Measurements from ENCODE around the gene CC2D2B. TPM values are rescaled to one million over a fixed set of nuclear protein-coding genes. Genes with fewer than 3 reads are reported as not detected.

The CC2D2B gene
- total RNA-seq, 1 experiment from 2014 or later = not detected

DNA sequence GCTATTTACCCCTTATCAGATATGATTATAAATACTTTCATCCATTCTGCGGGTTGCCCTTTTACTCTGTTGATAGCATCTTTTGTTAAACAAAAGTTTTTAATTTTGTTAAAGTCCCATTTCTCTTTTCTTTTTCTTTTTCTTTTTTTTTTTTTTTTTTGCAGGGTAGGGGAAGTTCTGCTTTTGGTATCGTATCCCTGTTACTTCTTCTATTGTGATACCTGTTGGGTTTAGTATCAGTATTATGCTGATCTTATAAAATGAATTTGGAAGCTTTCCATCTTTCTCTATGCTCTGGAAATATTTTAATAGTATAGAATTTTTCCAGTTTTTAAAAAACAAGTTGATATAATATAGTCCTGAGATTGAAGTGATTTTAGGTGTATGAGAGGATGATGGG is 141.6 kb downstream of the CC2D2B start:
- Mint-ChIP-seq H3K4me1 (ENCODE audit: low read depth, unreplicated experiment) (no peaks in the 10 kb centered on the region), H3K27me3 (ENCODE audit: unreplicated experiment) (no peaks in the 10 kb centered on the region), H3K9me3 (ENCODE audit: low read depth, unreplicated experiment) (no peaks in the 10 kb centered on the region), H3K36me3 (ENCODE audit: insufficient read depth, unreplicated experiment) (peaks cover under 1% of the 10 kb centered on the region), H3K4me3 (ENCODE audit: low read depth, unreplicated experiment) (no peak overlapping the region), H3K27ac (ENCODE audit: unreplicated experiment) (no peak overlapping the region)
- TF ChIP-seq, protein P1, sequence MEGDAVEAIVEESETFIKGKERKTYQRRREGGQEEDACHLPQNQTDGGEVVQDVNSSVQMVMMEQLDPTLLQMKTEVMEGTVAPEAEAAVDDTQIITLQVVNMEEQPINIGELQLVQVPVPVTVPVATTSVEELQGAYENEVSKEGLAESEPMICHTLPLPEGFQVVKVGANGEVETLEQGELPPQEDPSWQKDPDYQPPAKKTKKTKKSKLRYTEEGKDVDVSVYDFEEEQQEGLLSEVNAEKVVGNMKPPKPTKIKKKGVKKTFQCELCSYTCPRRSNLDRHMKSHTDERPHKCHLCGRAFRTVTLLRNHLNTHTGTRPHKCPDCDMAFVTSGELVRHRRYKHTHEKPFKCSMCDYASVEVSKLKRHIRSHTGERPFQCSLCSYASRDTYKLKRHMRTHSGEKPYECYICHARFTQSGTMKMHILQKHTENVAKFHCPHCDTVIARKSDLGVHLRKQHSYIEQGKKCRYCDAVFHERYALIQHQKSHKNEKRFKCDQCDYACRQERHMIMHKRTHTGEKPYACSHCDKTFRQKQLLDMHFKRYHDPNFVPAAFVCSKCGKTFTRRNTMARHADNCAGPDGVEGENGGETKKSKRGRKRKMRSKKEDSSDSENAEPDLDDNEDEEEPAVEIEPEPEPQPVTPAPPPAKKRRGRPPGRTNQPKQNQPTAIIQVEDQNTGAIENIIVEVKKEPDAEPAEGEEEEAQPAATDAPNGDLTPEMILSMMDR (IDR thresholded peaks at IDR 0.05; ENCODE audit: unreplicated experiment) = no peak
- intact Hi-C loops (cut with micrococcal nuclease; ENCODE audit: unreplicated experiment) = no loop called here
- no TSS peak for BruUV-seq (replicated peaks)
- DNase-seq = no peak
- CTCF ChIA-PET = no interaction called here

DNA sequence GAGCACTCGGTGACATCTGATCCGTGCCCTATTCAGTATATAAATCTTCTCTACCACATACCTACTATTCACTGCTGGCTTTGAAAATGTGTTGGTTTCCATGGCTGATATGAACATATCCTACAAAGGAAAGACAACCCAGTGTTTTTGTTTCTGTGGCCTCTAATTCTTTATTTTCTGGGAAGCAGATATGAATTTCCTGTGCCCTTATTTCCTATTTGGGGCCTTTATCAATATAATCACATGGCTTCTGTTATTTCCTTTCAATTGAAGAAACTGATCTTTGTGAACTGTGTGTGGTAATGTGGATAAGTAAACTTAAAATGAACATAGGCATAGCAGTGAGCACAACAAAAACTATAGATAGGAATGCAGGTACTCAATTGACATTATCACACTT is 146.2 kb downstream of the CC2D2B start:
- TF ChIP-seq, protein P1 (IDR thresholded peaks at IDR 0.05; ENCODE audit: unreplicated experiment) = no peak
- no peaks in the 10 kb centered on the region for H3K9me3 Mint-ChIP-seq (ENCODE audit: low read depth, unreplicated experiment)
- H3K27me3 Mint-ChIP-seq (ENCODE audit: unreplicated experiment) = no peaks in the 10 kb centered on the region
- CTCF ChIA-PET = no interaction called here
- H3K36me3 Mint-ChIP-seq (ENCODE audit: insufficient read depth, unreplicated experiment) = no peaks in the 10 kb centered on the region
- no peak overlapping the region for H3K27ac Mint-ChIP-seq (ENCODE audit: unreplicated experiment)
- no TSS peak for BruUV-seq (replicated peaks)
- H3K4me1 Mint-ChIP-seq (ENCODE audit: low read depth, unreplicated experiment) = no peaks in the 10 kb centered on the region
- no peak for DNase-seq
- H3K4me3 Mint-ChIP-seq (ENCODE audit: low read depth, unreplicated experiment) = no peak overlapping the region
- intact Hi-C loops (cut with micrococcal nuclease; ENCODE audit: unreplicated experiment) = no loop called here

DNA sequence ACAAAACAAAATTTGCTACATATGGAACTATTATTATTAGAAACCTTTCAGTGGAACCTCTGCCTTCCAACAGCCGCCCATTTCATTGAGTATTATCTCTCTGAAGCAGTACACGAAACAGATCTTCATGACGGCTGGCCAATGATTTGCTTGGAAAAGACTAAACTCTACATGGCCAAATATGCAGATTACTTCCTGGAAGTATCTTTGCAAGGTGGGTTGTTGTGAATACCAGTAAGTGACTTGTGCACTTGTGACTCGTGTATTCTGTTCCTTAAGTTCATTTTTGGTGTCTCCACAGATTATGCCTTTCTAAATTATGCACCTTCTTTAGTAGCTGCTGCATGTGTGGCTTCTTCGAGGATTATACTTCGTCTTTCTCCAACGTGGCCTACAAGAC is 149.0 kb downstream of the CC2D2B start:
- BruUV-seq (replicated peaks) = no TSS peak
- H3K4me3 Mint-ChIP-seq (ENCODE audit: low read depth, unreplicated experiment) = no peak overlapping the region
- no peaks in the 10 kb centered on the region for H3K9me3 Mint-ChIP-seq (ENCODE audit: low read depth, unreplicated experiment)
- H3K27me3 Mint-ChIP-seq (ENCODE audit: unreplicated experiment) = no peaks in the 10 kb centered on the region
- DNase-seq = no peak
- intact Hi-C loops (cut with micrococcal nuclease; ENCODE audit: unreplicated experiment) = no loop called here
- TF ChIP-seq, protein P1 (IDR thresholded peaks at IDR 0.05; ENCODE audit: unreplicated experiment) = no peak
- H3K27ac Mint-ChIP-seq (ENCODE audit: unreplicated experiment) = no peak overlapping the region
- peaks cover 4% of the 10 kb centered on the region for H3K36me3 Mint-ChIP-seq (ENCODE audit: insufficient read depth, unreplicated experiment)
- H3K4me1 Mint-ChIP-seq (ENCODE audit: low read depth, unreplicated experiment) = no peaks in the 10 kb centered on the region
- CTCF ChIA-PET = no interaction called here

DNA sequence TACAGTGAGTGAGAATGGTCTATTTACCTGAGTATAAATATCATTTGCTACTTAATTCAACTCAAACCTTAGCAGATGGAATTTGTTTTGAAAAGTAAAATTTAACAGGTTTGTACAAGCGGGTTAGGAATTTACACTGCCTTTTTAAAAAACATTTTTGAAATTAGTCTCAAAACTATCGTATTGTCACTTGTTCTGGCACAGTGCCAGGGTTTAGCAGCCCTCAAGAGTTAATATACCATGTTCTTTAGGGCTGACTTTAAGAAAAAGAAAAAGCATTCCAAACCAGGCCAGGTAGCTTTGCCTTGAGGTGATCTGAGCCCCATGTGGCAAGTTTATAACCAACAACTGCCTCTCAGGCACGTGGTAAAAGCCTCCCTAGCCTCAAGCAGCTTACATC is 153.5 kb downstream of the CC2D2B start:
- TF ChIP-seq, protein P1 (IDR thresholded peaks at IDR 0.05; ENCODE audit: unreplicated experiment) = no peak
- intact Hi-C loops (cut with micrococcal nuclease; ENCODE audit: unreplicated experiment) = no loop called here
- no peak for DNase-seq
- no peaks in the 10 kb centered on the region for H3K9me3 Mint-ChIP-seq (ENCODE audit: low read depth, unreplicated experiment)
- H3K4me1 Mint-ChIP-seq (ENCODE audit: low read depth, unreplicated experiment) = no peaks in the 10 kb centered on the region
- no peak overlapping the region for H3K4me3 Mint-ChIP-seq (ENCODE audit: low read depth, unreplicated experiment)
- no TSS peak for BruUV-seq (replicated peaks)
- no peaks in the 10 kb centered on the region for H3K27me3 Mint-ChIP-seq (ENCODE audit: unreplicated experiment)
- CTCF ChIA-PET = no interaction called here
- peaks cover 8% of the 10 kb centered on the region for H3K36me3 Mint-ChIP-seq (ENCODE audit: insufficient read depth, unreplicated experiment)
- H3K27ac Mint-ChIP-seq (ENCODE audit: unreplicated experiment) = no peak overlapping the region

DNA sequence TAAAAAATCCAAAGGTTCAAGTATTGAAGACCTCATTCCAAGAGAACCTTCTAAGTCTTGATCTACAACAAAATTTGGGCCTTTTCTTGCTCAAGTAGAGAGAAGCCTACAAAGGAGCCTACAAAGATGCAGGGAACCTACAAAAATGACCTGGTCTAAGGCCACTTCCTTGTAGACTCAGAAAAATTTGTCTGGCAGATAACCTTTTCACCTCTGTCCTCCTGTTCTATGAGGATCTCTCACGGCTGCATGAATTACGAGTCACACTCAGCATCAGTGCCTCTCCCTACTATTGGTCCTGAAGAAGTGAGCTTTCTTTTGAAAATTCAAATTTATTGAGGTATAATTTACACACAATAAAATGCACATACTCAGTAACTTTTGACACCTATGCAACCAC is 164.9 kb downstream of the CC2D2B start:
- H3K27me3 Mint-ChIP-seq (ENCODE audit: unreplicated experiment) = no peaks in the 10 kb centered on the region
- H3K36me3 Mint-ChIP-seq (ENCODE audit: insufficient read depth, unreplicated experiment) = no peaks in the 10 kb centered on the region
- no peak overlapping the region for H3K4me3 Mint-ChIP-seq (ENCODE audit: low read depth, unreplicated experiment)
- TF ChIP-seq, protein P1 (IDR thresholded peaks at IDR 0.05; ENCODE audit: unreplicated experiment) = no peak
- no peaks in the 10 kb centered on the region for H3K9me3 Mint-ChIP-seq (ENCODE audit: low read depth, unreplicated experiment)
- CTCF ChIA-PET = no interaction called here
- no peaks in the 10 kb centered on the region for H3K4me1 Mint-ChIP-seq (ENCODE audit: low read depth, unreplicated experiment)
- no TSS peak for BruUV-seq (replicated peaks)
- intact Hi-C loops (cut with micrococcal nuclease; ENCODE audit: unreplicated experiment) = no loop called here
- no peak overlapping the region for H3K27ac Mint-ChIP-seq (ENCODE audit: unreplicated experiment)
- no peak for DNase-seq

All from Calu3 (cell line).